Stimulated activated CD8-positive, alpha-beta memory T cell treated with anti-CD3 and anti-CD28 coated beads, Interleukin-12 subunit alpha, Interleukin-12 subunit beta, amount 100 ng/mL, for 24 hours (primary cell): ENCODE measurements around the gene AFF3.

Experiments used
- DNase-seq: peaks from one replicate; pipeline ENCODE4 v3.0.0-alpha.2; 2020; ENCODE audit errors: extremely low read depth

The AFF3 gene

DNA sequence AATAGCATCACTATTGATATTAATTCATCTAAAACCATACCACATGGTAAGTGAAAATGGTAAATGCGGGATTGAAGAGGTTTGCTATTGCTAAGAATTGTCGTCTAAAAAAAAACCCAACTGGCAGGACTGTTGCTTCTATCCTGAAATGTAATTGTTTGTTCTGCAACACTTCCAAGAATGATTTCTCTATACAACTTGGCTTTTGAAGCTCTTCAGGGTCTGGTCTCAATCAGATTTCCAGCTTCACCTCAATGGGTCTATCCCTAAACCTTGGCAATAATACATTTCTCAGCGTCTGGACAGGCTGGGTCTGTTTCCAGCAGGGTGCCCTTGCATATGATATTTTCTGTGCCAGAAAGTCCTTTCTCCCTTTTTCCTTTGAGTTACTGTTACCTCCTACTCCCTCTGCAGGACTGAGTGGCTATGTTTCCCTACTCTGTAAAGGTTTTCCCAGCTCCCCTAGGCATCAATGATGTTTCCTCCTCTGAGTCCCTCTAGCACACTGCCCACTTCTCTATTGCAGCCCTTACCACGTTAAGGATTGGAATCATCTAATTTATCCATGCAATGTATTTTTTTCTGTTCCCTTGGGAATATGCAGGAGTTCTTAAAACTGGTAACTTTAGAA is 534.4 kb downstream of the AFF3 start:
- DNase-seq, result no peak

DNA sequence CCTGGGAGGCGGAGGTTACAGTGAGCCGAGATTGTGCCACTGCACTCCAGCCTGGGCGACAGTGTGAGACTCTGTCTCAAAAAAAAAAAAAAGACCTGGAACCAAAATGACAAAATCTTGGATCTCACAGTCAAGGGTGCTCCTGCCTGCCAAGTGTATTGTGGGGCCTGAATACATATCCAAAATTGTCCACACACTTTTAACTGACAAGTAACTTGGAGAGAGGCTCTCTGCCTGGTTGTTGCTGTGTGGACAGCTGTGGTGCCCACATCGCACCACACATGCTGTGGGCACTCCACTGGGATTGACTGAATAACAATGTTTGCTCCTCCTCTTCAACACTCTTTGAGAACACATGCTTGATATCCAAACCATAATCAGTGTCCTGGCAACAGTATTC is 534.9 kb downstream of the AFF3 start:
- no peak for DNase-seq

DNA sequence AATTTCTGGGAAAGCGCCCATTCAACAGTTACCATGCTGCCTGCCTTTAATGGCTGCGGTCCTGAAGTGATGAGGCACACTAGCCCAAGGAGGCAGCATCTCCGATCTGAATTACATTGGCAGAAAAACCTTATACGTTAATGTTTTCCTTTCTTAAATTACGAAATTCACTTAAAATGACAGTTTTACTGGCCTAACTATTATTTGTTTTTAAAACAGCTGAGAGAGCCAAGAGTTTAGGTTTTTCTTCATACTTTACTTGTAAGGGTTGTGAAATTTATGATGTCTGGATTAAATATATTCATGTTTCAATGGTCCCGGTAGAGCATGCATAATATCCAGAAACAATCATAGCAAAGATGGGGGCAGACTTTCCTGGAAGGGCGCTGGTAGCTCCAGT is 537.4 kb downstream of the AFF3 start:
- DNase-seq, result no peak

DNA sequence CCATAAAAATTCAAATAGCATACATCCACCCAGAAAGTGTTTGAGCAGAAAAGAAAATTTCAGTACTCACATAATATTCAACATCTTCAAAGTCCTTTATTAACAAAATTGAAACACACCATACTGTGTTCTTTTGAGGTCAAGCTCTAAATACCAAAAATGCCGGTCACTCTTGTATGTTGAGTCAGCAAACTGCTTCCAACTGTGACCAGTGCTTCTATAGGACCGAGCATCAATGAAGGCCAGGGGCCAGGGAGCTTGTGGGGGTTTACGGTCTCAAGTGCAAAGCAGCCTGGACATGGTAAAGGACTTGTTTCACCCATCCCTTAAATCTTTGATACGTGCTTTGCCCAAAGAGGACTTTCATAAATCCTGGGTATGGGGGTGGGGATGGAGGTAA is 539.9 kb downstream of the AFF3 start:
- no peak for DNase-seq

DNA sequence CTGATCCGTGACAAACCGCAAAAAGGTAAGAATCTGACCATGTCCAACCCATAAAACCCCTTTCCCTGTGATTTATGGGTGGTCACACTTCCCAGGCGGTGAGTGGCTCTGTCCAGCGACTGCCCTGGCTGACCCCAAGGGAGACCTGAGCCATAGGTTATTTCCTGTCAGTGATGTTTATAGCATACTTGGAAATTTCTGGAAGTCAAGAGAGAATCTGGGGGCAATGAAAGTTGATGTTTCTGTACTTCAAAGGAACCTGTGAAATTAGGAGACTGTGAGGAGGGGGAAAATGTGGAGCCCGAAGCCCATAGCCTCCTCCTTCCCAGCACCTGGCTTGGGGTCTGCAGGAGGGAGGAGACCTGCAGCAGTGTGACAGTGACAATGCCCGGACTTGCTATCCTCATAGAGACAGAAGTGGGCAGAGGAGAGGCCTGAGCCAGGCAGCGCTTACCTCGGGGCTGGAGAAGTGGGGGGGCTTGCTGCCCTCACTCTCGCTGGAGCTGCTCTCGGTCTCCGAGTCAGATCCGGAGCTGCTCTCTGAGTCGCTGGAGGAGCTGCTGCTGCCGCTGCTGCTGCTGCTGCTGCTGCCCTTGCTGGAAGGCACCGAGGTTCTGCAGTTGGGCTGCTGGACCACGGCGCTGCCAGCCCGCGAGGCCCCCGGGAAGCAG is 541.3 kb downstream of the AFF3 start:
- DNase-seq, result no peak

DNA sequence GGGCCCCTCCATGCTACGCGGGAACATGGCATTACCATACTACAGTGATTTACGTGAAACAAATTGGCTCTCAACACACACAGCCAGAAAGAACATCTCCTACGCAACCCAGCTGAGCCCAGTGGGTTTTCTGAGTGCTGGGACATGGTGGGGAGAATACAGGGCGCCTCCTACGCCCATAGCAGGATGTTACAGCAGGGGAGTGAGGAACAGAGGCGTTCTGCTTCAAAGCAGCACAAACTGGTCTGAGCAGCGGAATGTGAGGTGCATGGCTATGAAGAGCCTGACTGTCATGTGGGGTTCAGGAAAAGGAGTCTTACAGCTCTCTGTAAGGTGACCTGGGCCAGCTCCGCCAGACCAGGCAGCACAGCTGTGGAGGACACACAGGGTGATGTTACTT is 543.9 kb downstream of the AFF3 start:
- no peak for DNase-seq

DNA sequence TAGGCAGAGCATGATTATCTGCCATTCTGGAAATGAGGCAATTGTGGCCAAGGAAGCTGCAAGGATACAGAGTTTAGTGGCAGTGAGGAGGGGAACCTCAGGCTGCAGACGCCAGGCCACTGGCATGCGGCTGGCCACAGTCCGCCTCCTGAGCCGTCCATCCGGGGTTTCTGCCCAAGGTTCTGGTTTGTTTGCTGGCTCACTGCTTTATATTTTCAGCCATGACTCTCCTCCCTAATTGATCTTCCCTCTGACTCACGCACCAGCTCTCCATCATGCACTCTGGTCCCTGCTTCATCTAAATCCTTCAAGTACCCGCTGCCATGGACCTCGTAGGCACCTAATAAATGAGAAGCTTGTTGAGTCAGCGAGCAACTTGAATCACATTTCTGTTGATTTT is 544.8 kb downstream of the AFF3 start:
- DNase-seq, result no peak

DNA sequence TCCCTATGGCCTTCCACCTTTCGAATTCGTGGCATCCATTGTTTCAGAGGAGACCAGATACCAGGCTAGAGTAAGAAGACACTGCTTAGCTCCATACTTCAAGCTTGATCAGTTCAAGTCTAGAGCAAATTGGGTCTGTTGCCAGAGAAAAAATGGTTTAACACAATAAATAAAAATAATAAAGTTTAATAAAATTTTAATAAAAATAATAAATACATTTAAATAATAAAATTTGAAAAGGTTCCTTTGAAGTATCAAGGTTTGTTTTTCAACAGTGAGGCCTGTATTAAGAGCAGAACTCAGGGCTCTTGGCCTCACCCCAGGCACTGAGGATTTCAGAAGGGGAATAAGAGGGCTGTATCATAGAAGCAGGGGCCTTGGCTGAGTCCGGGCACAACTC is 547.0 kb downstream of the AFF3 start:
- DNase-seq, result no peak

DNA sequence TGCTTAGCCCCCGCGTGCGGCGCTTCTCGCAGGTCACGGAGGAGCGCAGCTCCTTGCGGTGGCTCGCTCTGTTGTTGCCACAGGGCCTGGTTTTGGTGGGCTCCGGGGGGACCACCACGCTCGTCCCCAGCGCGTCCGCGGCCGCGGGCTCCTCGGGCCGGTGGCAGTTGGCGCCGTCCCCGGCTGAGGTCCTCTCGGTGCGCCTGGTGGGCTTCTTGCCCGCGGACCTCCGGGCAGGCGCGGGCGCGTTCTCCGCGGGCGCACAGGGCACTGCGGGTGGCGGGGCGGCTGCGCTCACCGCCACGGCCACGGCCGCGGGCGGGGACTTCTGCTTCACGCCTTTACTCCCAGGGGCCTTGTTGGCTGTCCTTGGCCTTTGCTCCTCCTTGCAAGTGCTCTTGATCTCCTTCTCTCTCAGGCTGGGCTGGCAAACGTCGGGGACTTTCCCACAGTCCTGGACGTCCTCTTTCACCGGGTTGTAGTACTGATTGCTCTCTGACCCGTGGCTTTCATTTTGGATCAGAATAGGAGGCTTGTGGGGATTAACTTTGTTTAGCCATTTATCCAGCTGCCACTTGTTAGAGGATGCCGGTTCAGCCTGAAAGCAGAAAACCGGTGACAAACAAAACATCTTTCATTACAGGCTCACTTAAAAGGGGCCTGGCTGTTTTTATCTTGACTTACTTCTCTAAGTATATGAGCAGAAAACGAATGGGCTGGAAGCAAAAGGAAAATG is 548.5 kb downstream of the AFF3 start:
- no peak for DNase-seq

DNA sequence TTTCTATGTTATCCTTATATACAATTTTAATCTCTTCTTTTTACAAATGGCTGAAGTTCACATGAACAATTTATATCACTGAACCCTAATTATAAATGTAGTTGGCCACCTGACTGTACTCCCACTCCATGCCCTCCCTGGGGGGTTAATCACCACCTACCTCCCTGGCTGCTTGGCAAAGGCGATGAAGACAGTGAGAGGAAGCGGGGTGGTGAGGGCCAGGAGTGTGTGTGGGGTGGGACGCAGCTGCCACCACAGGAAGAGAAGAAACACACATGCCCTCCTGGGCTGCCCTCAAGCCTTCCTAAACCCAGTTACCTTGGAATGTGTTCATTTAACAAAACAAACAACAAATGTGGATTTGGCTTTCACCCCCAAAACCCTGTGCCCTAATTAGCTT is 565.6 kb downstream of the AFF3 start:
- DNase-seq, result no peak

DNA sequence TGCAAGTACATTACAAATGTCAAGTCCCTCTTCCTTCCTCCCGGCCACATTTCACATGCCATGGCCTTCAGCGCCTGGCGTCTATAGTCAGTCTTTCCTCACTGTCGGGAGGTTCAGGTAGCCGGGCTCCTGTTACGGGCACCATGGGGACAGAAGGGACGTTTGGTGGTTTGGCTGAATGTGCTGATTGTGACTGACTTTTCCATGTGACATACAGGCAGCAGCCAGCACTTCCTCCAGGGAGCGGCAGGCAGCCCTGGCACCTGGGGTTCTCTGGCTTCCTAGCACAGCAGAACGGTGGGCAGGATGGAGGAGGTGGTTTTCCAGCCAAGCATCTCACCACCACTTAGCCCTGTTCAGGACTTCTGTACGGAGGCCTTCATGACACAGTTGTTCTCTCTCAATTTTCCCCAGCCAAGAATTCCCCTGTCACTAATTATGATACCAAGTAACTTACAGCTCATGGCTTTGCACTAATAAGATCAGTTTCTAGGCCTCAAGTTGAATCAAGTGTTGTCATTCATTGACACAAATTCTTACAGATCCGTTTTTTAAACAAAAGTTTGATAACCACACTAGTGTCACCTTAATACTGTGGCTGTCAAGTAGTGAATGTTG is 568.6 kb downstream of the AFF3 start:
- DNase-seq, result no peak

DNA sequence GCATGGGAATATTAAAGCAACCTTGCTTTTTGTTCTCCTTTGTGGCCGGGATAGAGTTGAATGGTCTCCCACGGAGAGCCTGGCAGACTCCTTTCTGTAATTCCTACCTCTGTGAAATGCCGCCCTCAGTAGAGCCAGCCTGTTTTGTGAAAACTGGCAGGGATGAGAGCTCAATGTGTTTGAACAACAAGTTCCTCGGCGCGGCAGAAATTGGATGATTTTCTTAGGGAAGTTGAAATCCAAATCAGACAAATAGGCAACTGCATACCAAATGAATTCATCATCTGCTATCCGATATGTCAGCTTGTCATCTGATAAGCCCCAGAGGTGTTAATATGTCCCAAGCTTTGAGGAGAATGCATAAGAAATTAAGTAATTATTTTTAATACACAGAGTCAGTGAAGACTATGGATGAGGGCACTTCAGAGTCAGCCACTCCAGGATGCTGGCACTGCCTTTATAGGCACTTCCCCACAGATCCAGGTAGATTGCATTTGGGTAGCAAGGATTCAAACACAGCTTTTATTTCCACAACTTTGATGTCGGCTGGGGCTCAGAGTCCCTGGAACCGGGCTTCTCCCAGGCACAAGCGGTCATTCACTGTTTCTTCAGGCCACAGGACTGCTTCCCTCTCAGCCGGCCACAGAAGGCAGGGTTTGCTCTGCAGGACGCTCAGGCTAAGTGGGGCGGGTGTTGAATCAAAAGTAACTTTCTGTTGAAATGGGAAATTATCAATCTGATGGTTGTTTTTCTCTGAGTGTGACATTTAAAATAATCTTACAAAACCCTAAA is 569.8 kb downstream of the AFF3 start:
- DNase-seq, result no peak

DNA sequence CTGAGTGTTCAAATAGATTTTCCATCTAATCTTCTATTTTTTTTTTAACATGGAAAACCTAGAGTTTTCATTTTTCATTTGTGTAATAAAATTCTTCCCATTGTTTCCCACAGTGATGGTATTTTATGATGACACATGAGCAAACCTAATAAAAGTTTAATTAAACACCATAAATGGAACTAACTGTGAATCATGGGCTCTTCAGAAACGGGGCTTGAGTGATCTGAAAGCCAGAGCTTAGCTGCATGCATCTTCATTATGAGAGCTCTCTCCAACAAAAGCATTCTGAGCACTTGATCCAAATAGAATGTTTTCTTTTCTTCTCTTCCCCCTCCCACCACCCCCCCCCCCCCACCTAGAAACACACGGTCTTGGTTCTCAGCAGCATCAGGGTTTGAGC is 570.4 kb downstream of the AFF3 start:
- DNase-seq, result no peak

DNA sequence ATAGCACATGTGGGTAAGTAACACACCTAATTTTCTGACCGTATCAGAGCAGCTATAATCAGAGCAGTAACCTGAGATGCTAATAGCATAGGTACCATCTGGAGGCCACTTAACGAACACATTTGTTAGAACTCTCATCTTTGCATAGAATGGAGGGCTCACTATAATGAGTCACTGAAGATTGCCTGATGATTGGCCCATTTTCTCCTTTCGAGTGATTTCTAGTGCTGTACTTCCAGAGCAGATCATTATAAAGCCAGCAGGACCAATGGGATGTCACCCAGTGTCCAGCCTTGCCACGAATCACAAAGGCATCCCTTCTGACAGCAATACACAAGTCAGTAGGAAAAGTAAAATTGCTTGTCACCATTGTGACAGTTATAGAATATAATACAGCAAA is 570.9 kb downstream of the AFF3 start:
- no peak for DNase-seq

DNA sequence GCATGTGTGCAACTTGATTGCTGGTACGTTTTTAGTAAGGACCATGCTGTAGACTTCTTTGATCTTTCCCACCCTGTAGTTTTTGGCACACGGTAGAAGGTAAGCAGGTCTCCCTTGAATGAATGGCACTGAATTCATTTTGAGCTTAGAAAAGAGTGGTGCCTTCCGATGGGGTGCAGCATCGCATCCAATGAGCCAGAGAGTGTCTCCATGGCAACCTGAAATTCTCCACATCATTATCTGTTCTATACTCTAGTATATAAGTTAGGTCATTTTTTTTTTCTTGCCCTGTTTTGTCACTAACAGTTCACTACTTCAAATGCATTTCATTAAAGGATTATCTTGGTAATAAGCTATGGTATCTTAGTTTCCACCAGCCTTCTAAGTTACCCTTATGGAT is 571.4 kb downstream of the AFF3 start:
- no peak for DNase-seq

DNA sequence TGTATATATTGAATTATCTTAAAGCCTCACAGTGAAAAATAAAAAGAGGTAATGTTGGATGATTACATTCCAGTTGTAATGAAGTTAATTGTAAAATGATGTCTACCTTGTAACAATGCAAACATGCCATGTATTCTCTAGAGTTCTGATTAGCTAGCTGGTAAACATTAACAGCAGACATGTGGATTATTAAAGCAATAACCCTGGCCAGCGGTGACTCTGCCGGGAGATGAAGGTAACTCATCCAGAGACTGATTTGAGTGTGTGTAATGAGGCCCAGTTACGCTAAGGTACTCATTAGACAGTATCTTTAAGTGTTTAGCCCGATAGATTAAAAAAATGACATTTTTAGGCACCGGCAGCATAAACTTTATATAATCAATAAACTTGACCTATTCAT is 573.0 kb downstream of the AFF3 start:
- DNase-seq, result no peak

DNA sequence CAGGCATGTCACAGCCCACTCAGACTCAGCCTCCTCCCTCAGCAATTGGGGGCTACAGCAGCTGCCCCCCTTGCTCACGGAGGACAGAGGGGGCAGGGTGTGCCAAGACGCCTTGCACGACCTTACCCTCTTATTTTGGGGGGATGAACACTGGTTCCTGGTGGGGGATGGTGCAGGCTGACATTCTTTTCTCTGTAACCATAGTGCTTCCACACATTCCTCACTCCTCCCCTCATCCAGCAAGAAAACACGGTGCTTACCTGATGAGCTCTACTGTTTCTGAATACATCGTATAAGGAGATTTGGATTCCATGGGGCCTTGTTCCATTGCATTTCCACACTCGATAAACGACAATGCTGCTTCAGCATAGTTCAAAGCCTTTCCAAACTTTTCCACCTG is 577.2 kb downstream of the AFF3 start:
- no peak for DNase-seq

DNA sequence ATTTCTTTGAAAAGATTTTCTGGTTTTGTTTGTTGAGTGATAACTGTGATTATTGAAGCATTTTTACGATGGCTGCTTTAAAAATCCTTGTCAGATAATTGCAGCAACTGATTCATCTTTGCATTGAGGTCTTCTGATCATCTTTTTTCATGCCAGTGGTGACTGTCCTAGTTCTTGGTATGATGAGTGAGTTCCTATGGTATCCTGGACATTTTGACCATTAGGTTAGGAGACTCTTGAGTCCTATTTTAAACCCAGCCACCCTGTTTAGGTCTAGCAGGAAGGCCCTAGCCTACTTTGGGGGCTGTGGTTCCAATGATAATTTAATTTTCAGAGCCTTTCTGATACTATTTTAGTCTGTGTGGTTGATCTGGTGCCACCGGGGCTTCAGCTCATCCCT is 579.9 kb downstream of the AFF3 start:
- DNase-seq, result no peak

DNA sequence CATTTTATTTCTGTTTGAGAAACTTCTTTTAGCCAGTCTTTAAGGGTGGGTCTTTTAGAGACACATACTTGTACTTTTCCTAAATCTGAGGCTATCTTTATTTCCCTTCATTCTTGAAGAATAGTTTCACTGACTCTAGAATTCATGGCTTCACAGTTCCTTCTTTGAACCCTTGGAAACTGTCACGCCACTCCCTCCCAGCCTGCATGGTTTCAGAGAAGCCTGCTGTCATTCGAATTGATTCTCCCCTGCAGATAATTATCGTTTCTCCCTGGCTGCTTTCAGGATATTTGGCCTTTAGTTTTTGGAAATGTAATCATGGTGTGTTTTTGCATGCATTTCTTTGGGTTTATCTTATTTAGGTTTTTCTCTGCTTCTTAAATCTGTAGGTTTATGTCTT is 580.6 kb downstream of the AFF3 start:
- no peak for DNase-seq

DNA sequence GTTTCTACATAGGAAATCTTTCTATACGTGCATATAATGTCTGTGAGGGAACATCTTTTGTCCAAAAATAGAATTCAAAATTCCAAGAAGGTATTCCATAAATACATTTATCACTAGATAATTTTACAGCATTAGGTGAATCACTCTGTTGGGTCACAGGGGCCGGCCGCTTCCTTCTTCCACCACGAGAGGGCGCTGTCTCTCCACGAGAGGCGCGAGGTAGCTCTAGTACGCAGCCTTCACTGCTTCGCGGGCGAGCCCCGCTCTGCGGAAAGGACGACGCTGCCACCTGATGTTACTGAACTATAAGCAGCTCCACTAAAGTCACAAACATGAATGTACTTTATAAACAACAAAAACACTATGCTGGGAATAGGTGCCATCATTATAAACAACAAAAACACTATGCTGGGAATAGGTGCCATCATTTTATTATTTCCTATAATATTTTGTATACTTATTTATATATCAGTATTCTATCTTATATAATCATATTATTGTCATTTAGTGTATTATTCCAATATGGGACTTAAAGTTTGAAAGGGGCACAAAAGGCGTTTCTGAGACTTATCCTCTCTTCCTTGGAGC is 583.2 kb downstream of the AFF3 start:
- DNase-seq, result peak; percentile 53

DNA sequence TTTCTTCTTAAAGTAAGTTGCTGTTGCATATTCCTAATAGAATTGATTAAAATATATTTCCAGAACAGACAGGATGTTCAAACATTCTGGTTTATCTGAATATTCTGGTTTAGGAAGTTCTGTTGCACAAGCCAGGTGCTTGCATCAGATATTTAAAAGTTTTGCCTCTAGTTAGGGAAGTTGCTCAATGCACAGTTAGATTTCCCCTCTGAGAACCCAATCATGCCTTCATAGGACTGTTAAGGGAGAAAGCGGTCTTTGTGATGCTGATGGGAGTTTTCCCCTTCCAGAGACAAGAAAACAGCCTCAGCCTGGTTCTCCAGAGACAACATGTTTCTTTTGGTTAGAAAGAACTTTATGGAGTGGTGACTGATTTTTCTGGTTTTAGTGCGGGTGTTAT is 587.0 kb downstream of the AFF3 start:
- DNase-seq, result no peak

DNA sequence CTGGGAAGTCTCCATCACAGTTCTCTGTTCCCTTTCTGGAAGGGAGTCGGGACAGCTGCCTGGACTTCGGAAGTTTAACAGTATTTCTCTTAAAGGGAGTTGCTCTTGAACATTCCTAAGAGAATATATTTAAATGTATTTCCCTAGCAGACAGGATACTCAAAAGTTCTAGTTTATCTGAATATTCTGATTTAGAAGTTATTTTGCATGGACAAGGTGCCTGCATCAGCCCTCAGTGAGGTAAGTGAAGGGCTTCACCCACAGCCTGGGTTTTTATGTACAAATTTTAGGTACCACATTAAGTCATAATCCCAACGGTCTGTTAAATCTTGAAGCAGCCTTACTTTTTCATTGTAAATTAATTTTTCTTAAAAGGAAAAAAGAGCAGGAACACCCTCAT is 587.5 kb downstream of the AFF3 start:
- no peak for DNase-seq
